Dendritic cell treated with granulocyte-macrophage colony-stimulating factor and Interleukin-4, amounts not matched to agents 40 ng/mL and 50 ng/mL, for 4 days (primary cell): ENCODE data around the gene HK1.

Source experiments
- H3K27ac Mint-ChIP-seq: one replicate; pipeline ENCODE4 v1.8.0; 2022; ENCODE audit warnings: mild to moderate bottlenecking, mixed read lengths
- H3K27me3 Mint-ChIP-seq: one replicate; pipeline ENCODE4 v1.8.0; 2022; ENCODE audit warnings: mild to moderate bottlenecking, mixed read lengths
- H3K36me3 Mint-ChIP-seq: one replicate; pipeline ENCODE4 v1.8.0; 2022; ENCODE audit warnings: low read depth, mixed read lengths
- H3K4me1 Mint-ChIP-seq: one replicate; pipeline ENCODE4 v1.8.0; 2022; ENCODE audit warnings: low read depth, mixed read lengths
- H3K4me3 Mint-ChIP-seq: one replicate; pipeline ENCODE4 v1.8.0; 2022; ENCODE audit warnings: mild to moderate bottlenecking, moderate library complexity, mixed read lengths
- H3K9me3 Mint-ChIP-seq: one replicate; pipeline ENCODE4 v1.8.0; 2022; ENCODE audit warnings: mixed read lengths
- intact Hi-C: fragments of 100-400 bp; cut with micrococcal nuclease; formaldehyde crosslinking; loops from one replicate; pipeline ENCODE4 v1.15.0; 2022

HK1 gene

GRCh38 chr10:69345890-69346474 is 67.7 kb downstream of the HK1 start:
- Mint-ChIP-seq H3K36me3 (peaks cover 71% of the 10 kb centered on the region), H3K4me1 (peaks cover 84% of the 10 kb centered on the region), H3K9me3 (no peaks in the 10 kb centered on the region), H3K4me3 (no peak overlapping the region), H3K27me3 (no peaks in the 10 kb centered on the region), H3K27ac (peak overlapping the region; percentile 81)
- intact Hi-C loops: no loop called here

DNA sequence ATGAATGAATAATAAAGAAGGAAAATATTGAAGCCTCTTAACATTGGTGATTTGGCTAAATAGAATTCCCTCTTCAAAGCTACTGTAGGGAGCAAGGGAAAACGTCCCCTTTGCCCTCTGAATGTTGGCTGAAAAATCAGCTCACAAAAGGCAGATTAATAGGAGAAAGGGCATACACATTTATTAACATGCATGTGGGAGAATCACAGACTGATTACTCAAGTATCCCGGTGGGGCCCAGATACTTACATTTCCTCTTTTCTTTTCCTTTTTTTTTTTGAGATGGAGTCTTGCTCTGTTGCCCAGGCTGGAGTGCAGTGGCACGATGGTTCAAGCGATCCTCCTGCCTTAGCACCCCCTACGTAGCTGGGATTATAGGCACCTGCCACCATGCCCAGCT is 68.5 kb downstream of the HK1 start:
- Mint-ChIP-seq H3K27me3 (no peaks in the 10 kb centered on the region), H3K4me1 (peaks cover 84% of the 10 kb centered on the region)

GRCh38 chr10:69348816-69349541 is 70.7 kb downstream of the HK1 start:
- intact Hi-C loops: loop anchor here (1.0 kb wide), 1 partner anchor 12 kb away; no protein-coding TSS in a partner anchor
- Mint-ChIP-seq H3K36me3 (peaks cover 75% of the 10 kb centered on the region), H3K9me3 (peaks cover 12% of the 10 kb centered on the region)

More for the DNA sequence above, 68.5 kb downstream of the HK1 start:
- Mint-ChIP-seq H3K4me3 (no peak overlapping the region), H3K9me3 (no peaks in the 10 kb centered on the region), H3K27ac (peak overlapping the region; percentile 81), H3K36me3 (peaks cover 78% of the 10 kb centered on the region)
- intact Hi-C loops: no loop called here

GRCh38 chr10:69349542-69349888 is 71.2 kb downstream of the HK1 start:
- no peak overlapping the region for H3K4me3 Mint-ChIP-seq
- intact Hi-C loops: loop anchor here (1.0 kb wide), 1 partner anchor 12 kb away; no protein-coding TSS in a partner anchor
- H3K9me3 Mint-ChIP-seq: peaks cover 17% of the 10 kb centered on the region
- peaks cover 75% of the 10 kb centered on the region for H3K36me3 Mint-ChIP-seq
- peak overlapping the region; percentile 81 for H3K27ac Mint-ChIP-seq
- H3K4me1 Mint-ChIP-seq: peaks cover 57% of the 10 kb centered on the region
- H3K27me3 Mint-ChIP-seq: no peaks in the 10 kb centered on the region

More at GRCh38 chr10:69348816-69349541, 70.7 kb downstream of the HK1 start:
- peak overlapping the region; percentile 81 for H3K27ac Mint-ChIP-seq
- H3K27me3 Mint-ChIP-seq: no peaks in the 10 kb centered on the region
- H3K4me1 Mint-ChIP-seq: peaks cover 63% of the 10 kb centered on the region
- H3K4me3 Mint-ChIP-seq: no peak overlapping the region

GRCh38 chr10:69351589-69351988 is 73.3 kb downstream of the HK1 start:
- H3K4me1 Mint-ChIP-seq: peaks cover 43% of the 10 kb centered on the region
- H3K27me3 Mint-ChIP-seq: no peaks in the 10 kb centered on the region
- peaks cover 18% of the 10 kb centered on the region for H3K9me3 Mint-ChIP-seq
- intact Hi-C loops: no loop called here
- no peak overlapping the region for H3K27ac Mint-ChIP-seq
- no peak overlapping the region for H3K4me3 Mint-ChIP-seq
- peaks cover 65% of the 10 kb centered on the region for H3K36me3 Mint-ChIP-seq

GRCh38 chr10:69352569-69353264 is 74.4 kb downstream of the HK1 start:
- Mint-ChIP-seq H3K27ac (no peak overlapping the region), H3K4me3 (no peak overlapping the region)
- intact Hi-C loops: no loop called here

GRCh38 chr10:69353977-69354635 is 75.8 kb downstream of the HK1 start:
- H3K9me3 Mint-ChIP-seq: peaks cover 18% of the 10 kb centered on the region
- H3K27ac Mint-ChIP-seq: no peak overlapping the region
- H3K4me3 Mint-ChIP-seq: no peak overlapping the region

More at GRCh38 chr10:69352569-69353264, 74.4 kb downstream of the HK1 start:
- peaks cover 56% of the 10 kb centered on the region for H3K36me3 Mint-ChIP-seq
- H3K27me3 Mint-ChIP-seq: no peaks in the 10 kb centered on the region
- peaks cover 18% of the 10 kb centered on the region for H3K9me3 Mint-ChIP-seq
- peaks cover 38% of the 10 kb centered on the region for H3K4me1 Mint-ChIP-seq

DNA sequence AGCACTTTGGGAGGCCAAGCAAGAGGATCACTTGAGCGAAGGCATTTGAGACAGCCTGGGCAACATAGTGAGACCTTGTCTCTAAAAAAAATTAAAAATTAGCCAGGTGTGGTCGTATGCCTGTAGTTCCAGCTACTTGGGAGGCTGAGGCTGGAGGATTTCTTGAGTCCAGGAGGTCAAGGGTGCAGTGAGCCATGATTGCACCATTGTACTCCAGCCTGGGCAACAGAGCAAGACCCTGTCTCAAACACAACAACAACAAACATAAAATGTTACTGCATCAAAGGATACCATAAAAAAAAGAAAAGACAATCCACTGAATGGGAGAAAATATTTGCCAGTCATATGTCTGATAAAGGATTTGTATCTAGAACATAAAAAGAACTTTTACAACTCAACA is 77.9 kb downstream of the HK1 start:
- Mint-ChIP-seq H3K27ac (no peak overlapping the region), H3K36me3 (peaks cover 51% of the 10 kb centered on the region), H3K4me1 (peaks cover 47% of the 10 kb centered on the region)

More at GRCh38 chr10:69353977-69354635, 75.8 kb downstream of the HK1 start:
- peaks cover 50% of the 10 kb centered on the region for H3K36me3 Mint-ChIP-seq
- intact Hi-C loops: no loop called here
- no peaks in the 10 kb centered on the region for H3K27me3 Mint-ChIP-seq
- H3K4me1 Mint-ChIP-seq: peaks cover 38% of the 10 kb centered on the region

DNA sequence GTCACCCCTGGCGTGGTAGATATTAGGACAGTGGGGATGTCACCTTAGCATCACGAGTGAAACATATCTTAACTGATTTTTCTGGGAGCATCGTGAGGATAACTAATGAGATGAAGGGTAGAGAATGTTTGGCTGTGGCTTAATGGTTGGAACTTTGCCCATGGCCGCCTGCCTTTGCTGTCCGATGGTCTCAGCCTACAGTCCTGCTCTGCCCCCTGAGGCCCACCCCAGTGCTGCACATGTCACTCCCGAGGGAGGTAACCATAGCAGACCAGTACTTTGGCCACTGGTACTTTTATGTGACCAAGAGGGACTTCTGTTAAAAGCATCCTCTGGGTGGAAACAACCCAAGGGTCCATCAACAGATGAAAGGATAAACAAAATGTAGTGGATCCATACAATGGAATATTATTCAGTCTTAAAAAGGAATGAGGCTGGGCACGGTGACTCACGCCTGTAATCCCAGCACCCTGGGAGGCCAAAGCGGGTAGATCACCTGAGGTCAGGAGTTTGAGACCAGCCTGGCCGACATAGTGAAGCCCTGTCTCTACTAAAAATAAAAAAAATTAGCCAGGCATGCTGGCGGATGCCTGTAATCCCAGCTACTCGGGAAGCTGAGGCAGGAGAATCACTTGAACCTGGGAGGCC is 80.0 kb downstream of the HK1 start:
- Mint-ChIP-seq H3K4me1 (peaks cover 65% of the 10 kb centered on the region), H3K4me3 (no peak overlapping the region), H3K27me3 (no peaks in the 10 kb centered on the region), H3K9me3 (peaks cover 13% of the 10 kb centered on the region), H3K36me3 (peaks cover 57% of the 10 kb centered on the region), H3K27ac (no peak overlapping the region)
- intact Hi-C loops: no loop called here

More for the DNA sequence above, 77.9 kb downstream of the HK1 start:
- Mint-ChIP-seq H3K4me3 (no peak overlapping the region), H3K9me3 (peaks cover 18% of the 10 kb centered on the region), H3K27me3 (no peaks in the 10 kb centered on the region)
- intact Hi-C loops: no loop called here

DNA sequence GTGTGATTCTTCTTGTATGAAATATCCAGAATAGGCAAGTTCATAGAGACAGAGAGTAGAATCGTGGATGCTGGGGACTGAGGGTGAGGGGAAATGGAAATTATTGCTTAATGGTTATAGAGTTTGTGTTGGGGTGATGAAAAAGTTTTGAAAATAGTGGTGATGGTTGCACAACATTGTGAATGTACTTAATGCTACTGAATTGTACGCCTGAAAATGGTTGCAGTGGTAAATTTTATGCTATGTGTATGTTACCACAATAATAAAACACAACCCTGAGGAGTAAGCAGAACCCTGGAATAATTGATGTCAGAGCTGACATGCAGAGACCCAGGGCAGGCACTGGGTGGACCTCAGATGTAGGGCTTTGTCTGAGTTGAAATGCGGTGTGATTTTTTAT is 80.9 kb downstream of the HK1 start:
- intact Hi-C loops: no loop called here
- no peak overlapping the region for H3K4me3 Mint-ChIP-seq
- H3K27me3 Mint-ChIP-seq: no peaks in the 10 kb centered on the region
- H3K9me3 Mint-ChIP-seq: peaks cover 4% of the 10 kb centered on the region
- H3K36me3 Mint-ChIP-seq: peaks cover 57% of the 10 kb centered on the region
- peak overlapping the region; percentile 62 for H3K27ac Mint-ChIP-seq
- H3K4me1 Mint-ChIP-seq: peaks cover 67% of the 10 kb centered on the region

DNA sequence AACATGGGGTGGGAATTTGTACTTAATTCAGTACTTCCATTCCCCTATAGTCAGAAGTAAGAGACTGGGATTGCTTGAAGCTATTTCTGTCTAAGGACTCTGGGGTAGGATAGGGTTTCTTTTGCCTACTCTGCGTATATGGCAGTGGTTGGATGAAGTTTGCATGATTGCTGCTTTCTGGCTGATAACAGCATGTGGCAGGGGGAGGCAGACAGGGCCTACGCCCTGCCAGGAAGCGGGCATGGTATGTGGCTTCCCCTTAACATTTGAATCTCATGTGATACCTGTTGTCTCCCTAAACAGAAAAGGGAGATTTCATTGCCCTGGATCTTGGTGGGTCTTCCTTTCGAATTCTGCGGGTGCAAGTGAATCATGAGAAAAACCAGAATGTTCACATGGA is 81.3 kb downstream of the HK1 start:
- H3K9me3 Mint-ChIP-seq: peaks cover under 1% of the 10 kb centered on the region
- intact Hi-C loops: no loop called here
- peaks cover 57% of the 10 kb centered on the region for H3K36me3 Mint-ChIP-seq
- no peaks in the 10 kb centered on the region for H3K27me3 Mint-ChIP-seq
- peaks cover 67% of the 10 kb centered on the region for H3K4me1 Mint-ChIP-seq
- H3K27ac Mint-ChIP-seq: peak overlapping the region; percentile 62
- H3K4me3 Mint-ChIP-seq: no peak overlapping the region

DNA sequence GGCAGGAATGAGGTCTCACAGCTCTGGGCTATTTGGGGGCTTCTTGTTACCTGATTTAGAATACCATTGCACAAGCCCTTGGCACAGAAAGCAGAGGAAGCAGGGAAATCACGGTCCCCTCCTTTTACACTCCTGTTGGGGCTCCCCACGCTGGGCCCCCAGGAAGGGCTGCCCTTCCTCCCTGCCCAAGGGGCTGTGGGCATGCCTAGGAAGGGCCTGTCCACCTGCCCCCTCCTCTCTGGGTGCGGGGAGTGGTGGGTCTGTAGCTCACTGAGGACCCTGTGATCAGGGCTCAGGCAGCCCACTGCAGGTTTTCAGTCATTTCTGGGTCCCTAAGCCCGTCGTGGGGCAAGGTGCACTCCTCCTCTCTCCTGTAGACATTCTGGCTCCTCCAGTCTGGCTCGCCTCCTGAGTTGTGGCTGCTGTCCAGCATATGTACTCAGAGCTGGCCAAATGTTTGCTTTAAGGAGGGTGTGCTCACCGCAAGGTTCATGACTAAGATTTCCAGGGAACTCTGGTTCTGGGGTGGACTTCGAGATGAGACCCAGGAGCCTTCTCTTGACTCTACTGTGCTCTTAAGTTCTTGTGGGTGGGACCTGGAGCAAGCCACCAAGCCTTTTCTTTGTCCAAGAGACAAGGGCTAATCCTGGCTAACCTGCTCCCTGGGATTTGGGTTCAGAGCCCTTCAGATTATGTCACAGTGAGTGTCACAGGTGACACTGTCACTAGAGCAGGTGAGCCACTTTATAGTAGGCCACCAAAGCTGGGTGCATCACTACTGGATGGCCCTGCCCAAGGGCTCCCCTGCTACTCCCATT is 82.4 kb downstream of the HK1 start:
- intact Hi-C loops: no loop called here
- Mint-ChIP-seq H3K4me1 (peaks cover 67% of the 10 kb centered on the region), H3K36me3 (peaks cover 61% of the 10 kb centered on the region), H3K9me3 (no peaks in the 10 kb centered on the region), H3K4me3 (no peak overlapping the region), H3K27me3 (no peaks in the 10 kb centered on the region), H3K27ac (peak overlapping the region; percentile 48)

GRCh38 chr10:69361303-69361614 is 83.0 kb downstream of the HK1 start:
- Mint-ChIP-seq H3K9me3 (no peaks in the 10 kb centered on the region), H3K4me1 (peaks cover 64% of the 10 kb centered on the region), H3K36me3 (peaks cover 67% of the 10 kb centered on the region), H3K27ac (no peak overlapping the region), H3K27me3 (no peaks in the 10 kb centered on the region), H3K4me3 (no peak overlapping the region)
- intact Hi-C loops: no loop called here
